ENCODE measurements around the gene CHODL.

GRCh38 chr21:18245464-18245967, 883 bp downstream of the CHODL start:
- TF ChIP-seq CTCF (IDR thresholded peaks at IDR 0.05), result no peak
- no peak for TF ChIP-seq POLR2A (IDR thresholded peaks at IDR 0.05)
